ENCODE measurements around the gene SLC33A1. TPM values are rescaled to one million over a fixed set of nuclear protein-coding genes. Genes with fewer than 3 reads are reported as not detected.

The SLC33A1 gene
- total RNA-seq, 8 experiments from 2014 or later = 11.9 to 63.1 (median 25.6) TPM

DNA sequence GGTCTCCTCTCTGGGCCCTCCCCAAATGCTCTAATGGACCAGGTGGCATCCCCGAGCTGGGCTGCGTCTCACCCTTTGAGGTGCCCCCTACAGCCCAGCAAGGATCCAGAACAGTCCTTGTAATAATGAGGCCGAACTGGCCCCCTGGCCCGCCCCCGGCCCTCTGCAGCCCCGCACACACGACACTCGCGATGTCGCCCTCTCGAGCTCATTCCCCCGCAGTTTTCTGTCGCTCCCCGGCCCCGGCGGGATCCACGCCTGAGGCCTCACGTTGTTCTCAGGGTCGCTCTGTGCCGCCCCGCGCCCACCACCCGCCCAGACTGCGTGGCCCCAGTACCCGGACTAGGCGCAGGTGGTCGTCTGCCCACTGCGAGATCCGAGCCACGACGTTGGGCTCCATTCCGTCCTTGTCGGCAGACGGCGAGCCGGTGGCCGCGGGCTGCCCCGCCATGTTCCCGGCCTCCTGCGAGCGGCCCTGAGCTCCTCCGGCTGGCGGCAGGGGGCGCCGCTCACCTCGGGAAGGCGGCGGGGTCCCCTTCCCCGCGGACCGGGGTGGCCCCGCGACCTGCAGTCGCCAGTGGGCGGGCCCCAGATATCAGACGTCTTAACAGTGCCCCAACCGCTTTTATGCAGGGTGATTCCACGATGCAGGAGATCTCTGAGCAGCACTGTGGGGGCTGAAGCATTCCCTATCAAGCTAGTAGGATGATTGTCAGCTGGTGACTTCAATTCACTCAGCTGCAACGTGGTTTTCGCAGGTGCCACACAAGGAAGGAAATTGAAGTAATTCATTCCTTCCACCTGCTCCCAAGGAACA lies 48.2 kb downstream of the SLC33A1 start, which contains the start of gene C3orf33:
TSS of gene C3orf33 (minus strand) at position 477 of the 817 bp plus-strand sequence. CDS start at position 451, 26 bp downstream.
- in situ Hi-C loops (cut with MboI; ENCODE audit: low pct_unique_long_range_greater_than_20kb in 2 of 9, low sequenced_read_pairs in 9 of 9, unreplicated experiment in 9 of 9) = no loop called here
- peak; percentile 93 to 99 (median 98) for ATAC-seq (replicated peaks in 6 of 8)
- Histone ChIP-seq H3K27ac (peak within 1 kb of the TSS; percentile 82 to 90), H3K4me3 (peak within 1 kb of the TSS; percentile 46 to 81 (median 69)), H3K4me1 (replicated peaks in 1 of 2) (peaks cover 5 to 7% of the 10 kb centered on the region in 2 donors)
- 2 to 33% (median 7%) methylated on average over 2 to 11 of the region's 61 CpGs; no CpG with 5 or more reads in 4 of the 10 experiments for WGBS, 10 experiments

- H3K27ac ChIP-seq = peak overlapping the region; percentile 82 to 90
- peak in 2 of 8 experiments; percentile 41 to 44 for ATAC-seq (replicated peaks in 6 of 8)
- peak overlapping the region; percentile 46 to 81 (median 69) for H3K4me3 ChIP-seq
- H3K4me1 ChIP-seq (replicated peaks in 1 of 2) = peaks cover 5 to 7% of the 10 kb centered on the region in 2 donors
- 8 to 82% (median 64%) methylated on average over 2 to 10 of the region's 15 CpGs; no CpG with 5 or more reads in 4 of the 10 experiments for WGBS, 10 experiments
- in situ Hi-C loops (cut with MboI; ENCODE audit: low pct_unique_long_range_greater_than_20kb in 2 of 9, low sequenced_read_pairs in 9 of 9, unreplicated experiment in 9 of 9) = no loop called here
These were observed 48.9 kb downstream of the SLC33A1 start for GRCh38 chr3:155805204-155805801.

- Histone ChIP-seq H3K4me1 (replicated peaks in 1 of 2) (peaks cover 5 to 7% of the 10 kb centered on the region in 2 donors), H3K4me3 (no peak overlapping the region), H3K27ac (no peak overlapping the region)
- in situ Hi-C loops (cut with MboI; ENCODE audit: low pct_unique_long_range_greater_than_20kb in 2 of 9, low sequenced_read_pairs in 9 of 9, unreplicated experiment in 9 of 9) = no loop called here
- no peak for ATAC-seq (replicated peaks in 6 of 8)
These were observed 49.9 kb downstream of the SLC33A1 start for GRCh38 chr3:155804323-155804722.

GRCh38 chr3:155792532-155792931 lies 61.7 kb downstream of the SLC33A1 start:
- no peak for ATAC-seq (replicated peaks in 6 of 8)
- Histone ChIP-seq H3K27ac (no peak overlapping the region), H3K4me3 (no peak overlapping the region), H3K4me1 (replicated peaks in 1 of 2) (peaks cover 0 to 4% of the 10 kb centered on the region in 2 donors)
- WGBS, 10 experiments = 14 to 100% (median 71%) methylated on average over 1 of the region's 1 CpG; no CpG with 5 or more reads in 2 of the 10 experiments
- in situ Hi-C loops (cut with MboI; ENCODE audit: low pct_unique_long_range_greater_than_20kb in 2 of 9, low sequenced_read_pairs in 9 of 9, unreplicated experiment in 9 of 9) = no loop called here

GRCh38 chr3:155791190-155791589 lies 63.0 kb downstream of the SLC33A1 start:
- H3K27ac ChIP-seq = no peak overlapping the region
- in situ Hi-C loops (cut with MboI; ENCODE audit: low pct_unique_long_range_greater_than_20kb in 2 of 9, low sequenced_read_pairs in 9 of 9, unreplicated experiment in 9 of 9) = no loop called here
- 100% methylated on average over 1 of the region's 2 CpGs; no CpG with 5 or more reads in 9 of the 10 experiments for WGBS, 10 experiments

DNA sequence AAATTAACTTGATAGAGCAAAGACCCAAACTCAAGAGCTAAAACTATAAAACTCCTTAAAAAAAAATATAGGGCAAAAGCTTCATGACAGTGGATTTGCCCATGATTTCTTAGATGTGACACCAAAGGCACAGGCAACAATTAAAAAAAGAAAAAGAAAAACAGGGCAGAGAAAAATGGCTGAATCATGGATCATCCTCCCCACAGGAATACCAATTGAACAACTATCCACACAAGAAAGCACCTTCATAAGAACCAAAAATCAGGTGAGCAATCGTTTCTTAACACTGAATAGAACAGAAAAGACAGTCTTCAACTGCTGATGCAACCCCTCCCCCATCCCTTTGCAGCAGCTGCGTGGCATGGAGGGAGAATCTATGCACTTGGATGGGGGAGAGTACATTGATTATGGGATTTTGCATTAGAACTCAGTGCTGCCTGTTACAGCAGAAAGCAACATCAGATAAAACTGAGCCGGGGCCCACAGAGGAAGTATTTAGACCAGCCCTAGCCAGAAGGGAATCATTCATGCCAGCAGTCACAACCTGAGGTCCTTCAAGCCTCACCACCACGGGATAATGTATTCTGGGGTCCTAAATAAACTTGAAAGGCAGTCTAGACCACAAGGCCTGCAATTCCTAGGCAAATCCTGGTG lies 63.8 kb downstream of the SLC33A1 start:
- peaks cover 0 to 4% of the 10 kb centered on the region in 2 donors for H3K4me1 ChIP-seq (replicated peaks in 1 of 2)
- no peak overlapping the region for H3K4me3 ChIP-seq
- H3K27ac ChIP-seq = no peak overlapping the region
- in situ Hi-C loops (cut with MboI; ENCODE audit: low pct_unique_long_range_greater_than_20kb in 2 of 9, low sequenced_read_pairs in 9 of 9, unreplicated experiment in 9 of 9) = no loop called here
- 41 to 100% (median 80%) methylated on average over 1 to 3 of the region's 4 CpGs; no CpG with 5 or more reads in 3 of the 10 experiments for WGBS, 10 experiments
- ATAC-seq (replicated peaks in 6 of 8) = no peak

More at GRCh38 chr3:155791190-155791589, 63.0 kb downstream of the SLC33A1 start:
- no peak for ATAC-seq (replicated peaks in 6 of 8)
- Histone ChIP-seq H3K4me1 (replicated peaks in 1 of 2) (peaks cover 0 to 4% of the 10 kb centered on the region in 2 donors), H3K4me3 (no peak overlapping the region)

- H3K4me3 ChIP-seq = no peak overlapping the region
- H3K4me1 ChIP-seq (replicated peaks in 1 of 2) = peaks cover 0 to 4% of the 10 kb centered on the region in 2 donors
- no peak overlapping the region for H3K27ac ChIP-seq
- in situ Hi-C loops (cut with MboI; ENCODE audit: low pct_unique_long_range_greater_than_20kb in 2 of 9, low sequenced_read_pairs in 9 of 9, unreplicated experiment in 9 of 9) = no loop called here
- ATAC-seq (replicated peaks in 6 of 8) = no peak
These were observed 68.4 kb downstream of the SLC33A1 start for GRCh38 chr3:155785662-155786295.

DNA sequence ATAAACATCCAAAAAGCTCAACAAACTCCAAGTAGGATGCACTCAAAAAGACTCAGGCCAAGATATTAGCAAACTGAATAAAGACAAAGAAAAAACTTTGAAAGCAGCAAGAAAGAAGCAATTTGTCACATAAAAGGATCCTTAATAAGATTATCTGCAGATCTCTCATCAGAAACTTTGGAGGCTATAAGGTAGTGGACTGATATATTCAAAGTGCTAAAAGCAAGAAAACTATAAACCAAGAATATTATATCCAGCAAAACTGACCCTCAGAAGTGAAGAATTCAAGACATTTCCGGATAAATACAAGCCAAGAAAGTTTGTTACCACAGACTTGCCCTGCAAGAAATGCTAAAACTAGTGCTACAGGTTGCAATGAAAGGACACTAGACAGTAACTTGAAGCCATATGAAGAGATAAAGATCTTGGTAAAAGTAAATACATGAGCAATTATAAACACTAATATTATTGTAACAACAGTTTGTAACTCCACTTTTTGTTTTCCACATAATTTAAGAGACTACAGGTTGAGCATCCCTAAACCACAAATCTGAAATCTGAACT lies 71.8 kb downstream of the SLC33A1 start:
- Histone ChIP-seq H3K4me3 (no peak overlapping the region), H3K27ac (no peak overlapping the region), H3K4me1 (replicated peaks in 1 of 2) (no peaks in the 10 kb centered on the region)
- no peak for ATAC-seq (replicated peaks in 6 of 8)
- WGBS, 10 experiments = 60 to 100% (median 92%) methylated on average over 1 of the region's 1 CpG; no CpG with 5 or more reads in 1 of the 10 experiments
- in situ Hi-C loops (cut with MboI; ENCODE audit: low pct_unique_long_range_greater_than_20kb in 2 of 9, low sequenced_read_pairs in 9 of 9, unreplicated experiment in 9 of 9) = no loop called here

GRCh38 chr3:155780291-155780690 lies 73.9 kb downstream of the SLC33A1 start:
- Histone ChIP-seq H3K4me3 (no peak overlapping the region), H3K4me1 (replicated peaks in 1 of 2) (no peaks in the 10 kb centered on the region), H3K27ac (no peak overlapping the region)
- ATAC-seq (replicated peaks in 6 of 8) = no peak
- in situ Hi-C loops (cut with MboI; ENCODE audit: low pct_unique_long_range_greater_than_20kb in 2 of 9, low sequenced_read_pairs in 9 of 9, unreplicated experiment in 9 of 9) = no loop called here

DNA sequence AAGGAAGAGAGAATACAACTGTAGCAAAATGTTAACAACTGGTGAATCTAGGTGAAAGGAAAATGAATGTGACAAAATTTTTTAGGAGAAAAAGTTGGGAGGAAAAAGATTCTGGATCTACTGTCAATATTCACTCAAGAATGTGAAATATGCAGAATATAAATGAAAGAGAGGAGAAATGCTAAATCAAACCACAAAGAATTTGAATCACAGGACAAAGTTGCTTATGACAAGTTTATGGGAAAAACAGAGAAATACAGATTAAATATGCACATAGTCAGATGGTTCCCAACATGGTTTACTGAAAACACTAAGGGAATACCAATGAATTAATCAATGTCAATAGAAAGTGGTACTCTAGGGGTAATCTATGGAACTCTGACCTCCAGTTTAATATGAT lies 75.8 kb downstream of the SLC33A1 start:
- peak in 3 of 8 experiments; percentile 93 to 97 (median 93) for ATAC-seq (replicated peaks in 6 of 8)
- H3K4me1 ChIP-seq (replicated peaks in 1 of 2) = no peaks in the 10 kb centered on the region
- H3K4me3 ChIP-seq = no peak overlapping the region
- in situ Hi-C loops (cut with MboI; ENCODE audit: low pct_unique_long_range_greater_than_20kb in 2 of 9, low sequenced_read_pairs in 9 of 9, unreplicated experiment in 9 of 9) = no loop called here
- no peak overlapping the region for H3K27ac ChIP-seq

DNA sequence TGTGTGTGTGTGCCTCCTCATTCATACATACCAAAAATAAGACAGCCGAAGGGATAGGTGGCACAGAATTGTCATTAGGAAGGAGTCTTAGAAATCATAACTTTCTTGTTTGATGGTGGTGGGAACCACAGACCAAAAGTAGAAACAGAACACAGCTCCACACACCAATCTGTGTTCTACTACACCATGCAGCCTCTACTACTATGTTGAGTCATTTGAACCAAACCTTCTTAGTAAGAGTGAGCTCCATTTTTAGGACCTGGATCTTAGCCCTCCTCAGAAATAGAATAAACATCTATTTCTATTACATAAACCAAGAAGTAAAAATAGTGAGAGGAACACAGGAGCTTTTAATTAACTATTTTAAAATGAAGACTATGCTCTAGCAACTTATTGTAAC lies 81.4 kb downstream of the SLC33A1 start:
- in situ Hi-C loops (cut with MboI; ENCODE audit: low pct_unique_long_range_greater_than_20kb in 2 of 9, low sequenced_read_pairs in 9 of 9, unreplicated experiment in 9 of 9) = no loop called here
- H3K27ac ChIP-seq = no peak overlapping the region
- H3K4me1 ChIP-seq (replicated peaks in 1 of 2) = no peaks in the 10 kb centered on the region
- no peak for ATAC-seq (replicated peaks in 6 of 8)
- H3K4me3 ChIP-seq = no peak overlapping the region
- WGBS, 10 experiments = 100% methylated on average over 1 of the region's 1 CpG; no CpG with 5 or more reads in 7 of the 10 experiments

DNA sequence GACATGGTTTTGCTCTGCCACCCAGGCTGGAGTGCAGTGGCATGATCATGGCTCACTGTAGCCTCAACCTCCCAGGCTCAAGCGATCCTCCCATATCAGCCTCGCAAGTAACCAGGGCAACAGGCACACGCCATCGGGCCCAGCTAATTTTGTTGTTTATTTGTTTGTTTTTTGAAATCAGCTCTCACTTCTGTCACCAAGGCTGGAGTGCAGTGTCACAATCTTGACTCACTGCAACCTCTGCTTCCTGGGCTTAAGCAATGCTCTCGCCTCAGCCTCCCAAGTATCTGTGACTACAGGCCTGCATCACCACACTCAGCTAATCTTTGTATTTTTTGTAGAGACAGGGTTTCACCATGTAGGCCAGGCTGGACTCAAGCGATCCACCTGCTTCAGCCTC lies 83.1 kb downstream of the SLC33A1 start:
- Histone ChIP-seq H3K4me3 (no peak overlapping the region), H3K4me1 (replicated peaks in 1 of 2) (no peaks in the 10 kb centered on the region), H3K27ac (no peak overlapping the region)
- 80 to 100% (median 100%) methylated on average over 1 to 4 of the region's 6 CpGs; no CpG with 5 or more reads in 3 of the 10 experiments for WGBS, 10 experiments
- no peak for ATAC-seq (replicated peaks in 6 of 8)
- in situ Hi-C loops (cut with MboI; ENCODE audit: low pct_unique_long_range_greater_than_20kb in 2 of 9, low sequenced_read_pairs in 9 of 9, unreplicated experiment in 9 of 9) = no loop called here

All from motor neuron (in vitro differentiated cells).